Astrocyte (in vitro differentiated cells and primary cell): Measurements from ENCODE around the gene OR6B1. TPM values are rescaled to one million over a fixed set of nuclear protein-coding genes. Genes with fewer than 3 reads are reported as not detected.
"Not testable (repeated sequence)": the region's sequence is repeated elsewhere in the genome, so short reads cannot be mapped to it uniquely, and the experiment has no call there.

Experiments
- DNase-seq: peaks from one replicate; pipeline ENCODE4 v3.0.0-alpha.2; 2010; ENCODE audit warnings: low read depth
- FAIRE-seq: peaks from 2 replicates; lab custom pipeline; 2011; peaks lifted over from hg19 to GRCh38; lab: Jason Lieb, UNC
- H2AFZ ChIP-seq: 2 replicates; pipeline ENCODE4 v1.6.0; 2012; ENCODE audit warnings: low read depth, low read length, inconsistent platforms
- H3K27ac ChIP-seq: 2 replicates; pipeline ENCODE4 v1.5.1; 2011; ENCODE audit warnings: low read depth, low read length, inconsistent platforms
- H3K27me3 ChIP-seq: 2 replicates; pipeline ENCODE4 v1.6.0; 2011; ENCODE audit warnings: low read length, inconsistent platforms; ENCODE audit not compliant: insufficient read depth
- H3K36me3 ChIP-seq: 2 replicates; pipeline ENCODE4 v1.5.1; 2011; ENCODE audit warnings: low read length, inconsistent platforms; ENCODE audit not compliant: insufficient read depth
- H3K4me1 ChIP-seq: 2 replicates; pipeline ENCODE4 v1.5.1; 2011; ENCODE audit warnings: low read length, inconsistent platforms; ENCODE audit not compliant: insufficient read depth
- H3K4me2 ChIP-seq: 2 replicates; pipeline ENCODE4 v1.6.0; 2012; ENCODE audit warnings: low read length, inconsistent platforms
- H3K4me3 ChIP-seq: 2 replicates; pipeline ENCODE4 v1.5.1; 2011; ENCODE audit warnings: low read depth, mild to moderate bottlenecking, low read length, inconsistent platforms; ENCODE audit not compliant: insufficient read depth
- H3K79me2 ChIP-seq: 2 replicates; pipeline ENCODE4 v1.6.0; 2012; ENCODE audit warnings: mild to moderate bottlenecking, low read length, inconsistent platforms; ENCODE audit not compliant: insufficient read depth
- H3K9ac ChIP-seq: 2 replicates; pipeline ENCODE4 v1.6.0; 2012; ENCODE audit warnings: mild to moderate bottlenecking, low read length, inconsistent platforms
- H3K9me3 ChIP-seq: 2 replicates; pipeline ENCODE4 v1.5.1; 2012; ENCODE audit warnings: low read depth, mild to moderate bottlenecking, low read length, inconsistent platforms; ENCODE audit not compliant: insufficient read depth
- H4K20me1 ChIP-seq: 2 replicates; pipeline ENCODE4 v1.6.0; 2012; ENCODE audit warnings: low read length, inconsistent platforms; ENCODE audit not compliant: insufficient read depth
- H3K27ac Mint-ChIP-seq: one replicate; pipeline ENCODE4 v1.8.0; 2021; ENCODE audit warnings: mild to moderate bottlenecking, mixed read lengths; ENCODE audit not compliant: unreplicated experiment
- H3K27me3 Mint-ChIP-seq: one replicate; pipeline ENCODE4 v1.8.0; 2021; ENCODE audit warnings: low read depth, mixed read lengths; ENCODE audit not compliant: unreplicated experiment
- H3K36me3 Mint-ChIP-seq: one replicate; pipeline ENCODE4 v1.8.0; 2021; ENCODE audit warnings: low read depth, mixed read lengths; ENCODE audit not compliant: unreplicated experiment
- H3K4me1 Mint-ChIP-seq: one replicate; pipeline ENCODE4 v1.8.0; 2021; ENCODE audit warnings: low read depth, mixed read lengths; ENCODE audit not compliant: unreplicated experiment
- H3K4me3 Mint-ChIP-seq: one replicate; pipeline ENCODE4 v1.8.0; 2021; ENCODE audit warnings: mild to moderate bottlenecking, moderate library complexity, mixed read lengths; ENCODE audit not compliant: unreplicated experiment
- H3K9me3 Mint-ChIP-seq: one replicate; pipeline ENCODE4 v1.8.0; 2021; ENCODE audit warnings: mild to moderate bottlenecking, mixed read lengths; ENCODE audit not compliant: unreplicated experiment
- CTCF ChIP-seq: IDR thresholded peaks from 2 replicates; pipeline ENCODE4 v1.5.1; 2011; ENCODE audit warnings: low read depth, mild to moderate bottlenecking, inconsistent platforms, low read length, moderate library complexity; ENCODE audit not compliant: insufficient read depth
- EZH2 ChIP-seq: IDR thresholded peaks from 2 replicates; pipeline ENCODE4 v1.6.1; 2012; ENCODE audit warnings: mild to moderate bottlenecking, low read length, inconsistent platforms; ENCODE audit not compliant: insufficient read depth
- total RNA-seq: library from RNA; stranded (reverse); gene quantifications from 2 replicates; pipeline ENCODE4 v1.2.1, GENCODE V29; 2021

The OR6B1 gene
- total RNA-seq, 1 donor from 2014 or later: not detected

GRCh38 chr7:144006692-144007042 is 6.5 kb downstream of the OR6B1 start:
- H3K4me3 ChIP-seq: no peak overlapping the region
- FAIRE-seq (no peak), DNase-seq (no peak)
- H3K27me3 Mint-ChIP-seq: no peaks in the 10 kb centered on the region
- H3K27ac Mint-ChIP-seq: no peak overlapping the region
- H3K36me3 Mint-ChIP-seq: no peaks in the 10 kb centered on the region
- no peak overlapping the region for H3K4me3 Mint-ChIP-seq
- no peak overlapping the region for H2AFZ ChIP-seq
- no peak overlapping the region for H3K4me2 ChIP-seq
- H3K4me1 Mint-ChIP-seq: no peaks in the 10 kb centered on the region
- H3K27me3 ChIP-seq: no peaks in the 10 kb centered on the region
- H3K79me2 ChIP-seq: no peaks in the 10 kb centered on the region
- peaks cover 11% of the 10 kb centered on the region for H3K9me3 Mint-ChIP-seq
- H4K20me1 ChIP-seq: no peaks in the 10 kb centered on the region
- H3K9ac ChIP-seq: no peak overlapping the region
- H3K36me3 ChIP-seq: no peaks in the 10 kb centered on the region
- no peak overlapping the region for H3K27ac ChIP-seq
- H3K9me3 ChIP-seq: peaks cover 9% of the 10 kb centered on the region
- TF ChIP-seq CTCF: no peak
- TF ChIP-seq EZH2: no peak
- no peaks in the 10 kb centered on the region for H3K4me1 ChIP-seq

DNA sequence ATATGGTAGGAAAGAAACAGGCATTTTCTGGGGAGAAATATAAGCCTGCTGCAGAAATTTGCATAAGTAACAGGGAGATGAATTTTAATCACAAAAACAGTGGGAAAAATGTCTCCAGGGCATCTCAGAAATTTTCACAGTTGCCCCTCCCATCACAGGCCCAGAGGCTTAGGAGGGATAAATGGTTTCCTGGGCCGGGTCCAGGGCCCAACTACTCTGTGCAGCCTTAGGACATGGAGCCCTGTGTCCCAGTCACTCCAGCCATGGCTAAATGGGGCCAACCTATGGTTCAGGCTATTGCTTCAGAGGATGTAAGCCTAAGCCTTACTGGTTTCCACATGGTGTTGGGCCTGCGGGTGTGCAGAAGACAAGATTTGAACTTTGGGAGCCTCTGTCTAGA is 9.2 kb downstream of the OR6B1 start:
- no peak overlapping the region for H3K4me3 Mint-ChIP-seq
- TF ChIP-seq CTCF (no peak), EZH2 (no peak)
- H3K36me3 ChIP-seq: no peaks in the 10 kb centered on the region
- no peak overlapping the region for H2AFZ ChIP-seq
- H3K79me2 ChIP-seq: no peaks in the 10 kb centered on the region
- no peaks in the 10 kb centered on the region for H3K4me1 Mint-ChIP-seq
- no peak overlapping the region for H3K27ac ChIP-seq
- no peak overlapping the region for H3K4me3 ChIP-seq
- no peak for FAIRE-seq
- no peaks in the 10 kb centered on the region for H3K27me3 Mint-ChIP-seq
- no peak overlapping the region for H3K9ac ChIP-seq
- no peak overlapping the region for H3K4me2 ChIP-seq
- no peaks in the 10 kb centered on the region for H3K4me1 ChIP-seq
- no peak overlapping the region for H3K27ac Mint-ChIP-seq
- H3K27me3 ChIP-seq: no peaks in the 10 kb centered on the region
- no peak for DNase-seq
- no peaks in the 10 kb centered on the region for H3K36me3 Mint-ChIP-seq
- H3K9me3 ChIP-seq: peaks cover 9% of the 10 kb centered on the region
- no peaks in the 10 kb centered on the region for H4K20me1 ChIP-seq
- H3K9me3 Mint-ChIP-seq: peaks cover 11% of the 10 kb centered on the region

DNA sequence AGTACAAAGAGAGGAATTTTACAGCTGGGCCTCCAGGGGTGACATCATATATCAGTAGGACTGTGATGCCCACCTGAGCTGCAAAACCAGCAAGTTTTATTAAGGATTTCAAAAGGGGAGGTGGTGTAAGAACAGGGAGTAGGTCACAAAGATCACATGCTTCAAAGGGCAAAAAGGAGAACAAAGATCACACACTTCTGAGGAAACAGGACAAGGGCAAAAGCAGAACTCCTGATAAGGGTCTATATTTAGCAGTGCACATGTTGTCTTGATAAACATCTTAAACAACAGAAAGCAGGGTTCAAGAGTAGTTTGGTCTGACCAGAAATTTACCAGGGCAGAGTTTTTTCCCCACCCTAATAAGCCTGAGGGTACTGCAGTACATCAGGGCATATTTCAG is 9.9 kb downstream of the OR6B1 start:
- H3K27me3 Mint-ChIP-seq, H3K27ac Mint-ChIP-seq, H3K4me2 ChIP-seq, H4K20me1 ChIP-seq, H3K36me3 ChIP-seq, H3K4me3 Mint-ChIP-seq, FAIRE-seq, H3K27ac ChIP-seq, H3K79me2 ChIP-seq, H3K4me3 ChIP-seq, H3K36me3 Mint-ChIP-seq, H3K9ac ChIP-seq, H3K9me3 ChIP-seq, H3K27me3 ChIP-seq, H3K4me1 ChIP-seq, H3K4me1 Mint-ChIP-seq, DNase-seq, H2AFZ ChIP-seq: not testable (repeated sequence)
- peaks cover 11% of the 10 kb centered on the region for H3K9me3 Mint-ChIP-seq

DNA sequence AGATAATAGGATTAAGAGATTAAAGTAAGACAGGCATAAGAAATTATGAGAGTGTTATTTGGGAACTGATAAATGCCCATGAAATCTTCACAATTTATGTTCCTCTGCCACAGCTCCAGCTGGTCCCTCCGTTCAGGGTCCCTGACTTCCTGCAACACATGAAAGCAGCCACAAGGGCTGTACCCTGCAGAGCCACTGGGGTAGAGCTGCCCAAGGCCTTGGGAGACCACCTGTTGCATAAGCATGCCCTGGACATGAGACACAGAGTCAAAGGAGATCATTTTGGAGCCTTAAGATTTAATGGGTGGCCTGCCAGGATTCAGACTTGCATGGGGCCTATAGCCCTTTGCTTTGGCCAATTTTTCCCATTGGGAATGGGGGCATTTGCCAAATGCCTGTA is 10.7 kb downstream of the OR6B1 start:
- FAIRE-seq, H3K27me3 Mint-ChIP-seq, H4K20me1 ChIP-seq, H3K9ac ChIP-seq, H3K9me3 ChIP-seq, H2AFZ ChIP-seq, DNase-seq, H3K4me1 Mint-ChIP-seq, H3K27ac Mint-ChIP-seq, H3K4me3 ChIP-seq, H3K79me2 ChIP-seq, H3K36me3 ChIP-seq, H3K4me1 ChIP-seq, H3K27ac ChIP-seq, H3K27me3 ChIP-seq, H3K4me3 Mint-ChIP-seq, H3K36me3 Mint-ChIP-seq, H3K4me2 ChIP-seq: not testable (repeated sequence)
- H3K9me3 Mint-ChIP-seq: peaks cover 11% of the 10 kb centered on the region
